Tibial artery (tissue), 4 donors: ENCODE results near the gene LAD1.

Experiments used
- DNase-seq, 2 donors: peaks; one replicate each; pipeline ENCODE4 v3.0.0-alpha.2; 2019
- H3K27ac ChIP-seq, 2 donors: fragments of 200-600 bp; sonication (generic) in 1 of 2; 1 replicate in 1 of 2; 2 replicates in 1 of 2; pipeline ENCODE4 v1.5.1; 2018 to 2019; ENCODE audit warnings: mild to moderate bottlenecking in 1 of 2
- H3K27me3 ChIP-seq, 2 donors: fragments of 200-600 bp; sonication (generic) in 1 of 2; one replicate each; pipeline versions ENCODE4 v1.5.1 to v1.6.0; 2016 to 2019
- H3K36me3 ChIP-seq, 3 donors: fragments of 200-600 bp; sonication (generic) in 2 of 3; one replicate each; pipeline ENCODE4 v1.5.1; 2016 to 2019; ENCODE audit warnings: mild to moderate bottlenecking in 2 of 3
- H3K4me1 ChIP-seq, 4 donors: fragments of 200-600 bp; sonication (generic) in 2 of 4; 1 replicate in 3 of 4; 2 replicates in 1 of 4; pipeline ENCODE4 v1.5.1; 2016 to 2019
- H3K4me3 ChIP-seq, 2 donors: fragments of 200-600 bp; sonication (generic) in 1 of 2; 1 replicate in 1 of 2; 2 replicates in 1 of 2; pipeline ENCODE4 v1.5.1; 2018 to 2019; ENCODE audit warnings: mild to moderate bottlenecking in 2 of 2
- H3K9me3 ChIP-seq, 3 donors: fragments of 200-600 bp; sonication (generic) in 1 of 3; one replicate each; pipeline ENCODE4 v1.5.1; 2016 to 2019
- intact Hi-C: fragments of 100-400 bp; cut with DNase I; formaldehyde crosslinking; loops from one replicate; pipeline ENCODE4 v1.15.0; 2023; ENCODE audit warnings: low total_unique reads
- TF ChIP-seq, protein P1 (sequence below), 2 experiments: fragments of 200-600 bp in 1 of 2; fragments of 450-650 bp in 1 of 2; IDR thresholded peaks; one replicate each; pipeline ENCODE4 v1.5.1; 2017 to 2019; ENCODE audit warnings: antibody characterized with exemption in 2 of 2, mild to moderate bottlenecking in 1 of 2, moderate library complexity in 1 of 2

LAD1 gene

DNA sequence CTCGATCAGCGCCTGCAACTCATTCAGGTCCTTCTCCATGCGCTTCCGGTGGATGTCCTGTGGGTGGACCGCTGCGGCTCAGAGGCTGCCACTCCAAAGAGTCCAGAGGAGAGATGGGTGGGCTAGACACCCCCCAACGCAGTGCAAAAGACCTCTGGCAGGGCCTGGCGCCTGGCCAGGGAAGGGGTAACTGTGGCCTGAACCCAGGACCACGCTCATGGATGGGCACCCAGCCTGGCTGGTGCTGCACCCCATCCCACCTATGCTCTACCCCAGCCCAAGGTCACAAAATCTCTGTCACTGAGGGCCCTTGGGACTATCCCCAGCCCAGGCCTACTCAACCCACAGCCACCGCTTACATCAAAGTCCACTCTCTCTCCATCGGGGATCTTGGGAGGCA, 33.9 kb downstream of the LAD1 start:
- intact Hi-C loops: no loop called here
- H3K4me3 ChIP-seq: no peak overlapping the region
- H3K9me3 ChIP-seq: no peaks in the 10 kb centered on the region
- H3K36me3 ChIP-seq: no peaks in the 10 kb centered on the region
- H3K27me3 ChIP-seq: peaks cover 0 to 39% of the 10 kb centered on the region in 2 donors
- no peaks in the 10 kb centered on the region for H3K4me1 ChIP-seq
- no peak for DNase-seq
- TF ChIP-seq, protein P1, sequence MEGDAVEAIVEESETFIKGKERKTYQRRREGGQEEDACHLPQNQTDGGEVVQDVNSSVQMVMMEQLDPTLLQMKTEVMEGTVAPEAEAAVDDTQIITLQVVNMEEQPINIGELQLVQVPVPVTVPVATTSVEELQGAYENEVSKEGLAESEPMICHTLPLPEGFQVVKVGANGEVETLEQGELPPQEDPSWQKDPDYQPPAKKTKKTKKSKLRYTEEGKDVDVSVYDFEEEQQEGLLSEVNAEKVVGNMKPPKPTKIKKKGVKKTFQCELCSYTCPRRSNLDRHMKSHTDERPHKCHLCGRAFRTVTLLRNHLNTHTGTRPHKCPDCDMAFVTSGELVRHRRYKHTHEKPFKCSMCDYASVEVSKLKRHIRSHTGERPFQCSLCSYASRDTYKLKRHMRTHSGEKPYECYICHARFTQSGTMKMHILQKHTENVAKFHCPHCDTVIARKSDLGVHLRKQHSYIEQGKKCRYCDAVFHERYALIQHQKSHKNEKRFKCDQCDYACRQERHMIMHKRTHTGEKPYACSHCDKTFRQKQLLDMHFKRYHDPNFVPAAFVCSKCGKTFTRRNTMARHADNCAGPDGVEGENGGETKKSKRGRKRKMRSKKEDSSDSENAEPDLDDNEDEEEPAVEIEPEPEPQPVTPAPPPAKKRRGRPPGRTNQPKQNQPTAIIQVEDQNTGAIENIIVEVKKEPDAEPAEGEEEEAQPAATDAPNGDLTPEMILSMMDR (IDR thresholded peaks at IDR 0.05): no peak
- no peak overlapping the region for H3K27ac ChIP-seq

DNA sequence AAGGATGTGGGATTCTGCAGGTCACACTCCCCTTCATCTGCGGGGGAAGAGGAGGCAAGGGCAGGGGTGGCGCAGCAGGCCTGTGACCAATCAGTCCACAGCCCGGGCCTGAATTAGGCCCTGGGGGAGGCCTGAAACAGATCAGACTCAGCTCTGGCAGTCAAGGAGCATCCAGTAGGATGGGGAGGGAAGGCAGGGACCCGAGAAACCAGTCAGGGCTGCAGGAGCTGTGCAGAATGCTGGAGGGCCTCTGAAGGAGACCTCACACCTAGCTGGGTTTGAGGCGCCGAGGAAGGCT, 34.4 kb downstream of the LAD1 start:
- TF ChIP-seq, protein P1 (IDR thresholded peaks at IDR 0.05): no peak
- intact Hi-C loops: loop anchor here (5.0 kb wide), 1 partner anchor 112 kb away; no protein-coding TSS in a partner anchor
- H3K4me1 ChIP-seq: no peaks in the 10 kb centered on the region
- H3K4me3 ChIP-seq: no peak overlapping the region
- no peak for DNase-seq
- no peaks in the 10 kb centered on the region for H3K9me3 ChIP-seq
- peaks cover 0 to 35% of the 10 kb centered on the region in 2 donors for H3K27me3 ChIP-seq
- no peaks in the 10 kb centered on the region for H3K36me3 ChIP-seq
- no peak overlapping the region for H3K27ac ChIP-seq

DNA sequence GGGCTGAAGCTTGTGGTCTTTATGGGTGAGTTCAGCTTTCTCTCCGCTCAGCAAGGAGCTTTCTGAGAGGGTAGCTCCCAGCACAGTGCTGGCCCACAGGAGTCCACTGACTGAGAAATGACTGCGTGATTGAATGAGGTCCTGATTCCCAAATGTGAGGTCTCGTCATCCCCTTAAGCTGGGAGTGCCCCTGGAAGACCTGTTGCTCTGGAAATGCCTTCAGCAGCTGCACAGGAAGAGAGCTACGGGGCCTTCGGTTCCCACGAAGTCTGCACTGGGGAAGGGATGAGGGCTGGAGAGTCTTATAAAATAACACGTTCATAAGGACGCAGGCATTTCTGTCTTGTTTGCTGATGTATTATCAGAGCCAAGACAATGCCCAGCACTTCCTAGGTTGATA, 35.7 kb downstream of the LAD1 start:
- intact Hi-C loops: loop anchor here (5.0 kb wide), 1 partner anchor 111 kb away; no protein-coding TSS in a partner anchor
- no peaks in the 10 kb centered on the region for H3K36me3 ChIP-seq
- no peak for DNase-seq

DNA sequence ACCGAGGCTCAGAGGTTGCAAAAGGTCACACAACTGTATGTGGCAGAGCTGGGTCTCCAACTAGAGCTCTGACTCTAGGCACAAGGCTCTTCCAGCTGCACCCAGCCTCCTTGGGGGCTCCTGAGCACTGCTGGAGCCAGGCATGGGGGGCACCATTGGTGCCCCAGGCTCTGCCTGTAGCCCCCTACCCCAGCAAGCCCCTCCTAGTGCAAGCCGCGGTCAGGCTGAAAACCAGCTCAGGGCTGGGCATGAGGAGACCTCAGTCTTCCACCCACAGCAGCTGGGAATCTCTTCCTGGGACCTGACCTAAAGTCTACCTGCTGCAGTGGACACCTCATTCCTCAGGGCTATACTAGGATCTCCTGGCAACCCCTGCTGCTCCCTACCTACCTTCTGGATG, 36.2 kb downstream of the LAD1 start:
- TF ChIP-seq, protein P1 (IDR thresholded peaks at IDR 0.05): no peak
- Histone ChIP-seq H3K9me3 (no peaks in the 10 kb centered on the region), H3K4me1 (no peaks in the 10 kb centered on the region), H3K36me3 (no peaks in the 10 kb centered on the region), H3K4me3 (no peak overlapping the region), H3K27me3 (peaks cover 0 to 34% of the 10 kb centered on the region in 2 donors), H3K27ac (no peak overlapping the region)
- DNase-seq: no peak
- intact Hi-C loops: loop anchor here (5.0 kb wide), 1 partner anchor 111 kb away; no protein-coding TSS in a partner anchor

More for the DNA sequence above, 35.7 kb downstream of the LAD1 start:
- Histone ChIP-seq H3K27ac (no peak overlapping the region), H3K27me3 (peaks cover 0 to 36% of the 10 kb centered on the region in 2 donors), H3K4me3 (no peak overlapping the region), H3K4me1 (no peaks in the 10 kb centered on the region), H3K9me3 (no peaks in the 10 kb centered on the region)
- TF ChIP-seq, protein P1 (IDR thresholded peaks at IDR 0.05): no peak

DNA sequence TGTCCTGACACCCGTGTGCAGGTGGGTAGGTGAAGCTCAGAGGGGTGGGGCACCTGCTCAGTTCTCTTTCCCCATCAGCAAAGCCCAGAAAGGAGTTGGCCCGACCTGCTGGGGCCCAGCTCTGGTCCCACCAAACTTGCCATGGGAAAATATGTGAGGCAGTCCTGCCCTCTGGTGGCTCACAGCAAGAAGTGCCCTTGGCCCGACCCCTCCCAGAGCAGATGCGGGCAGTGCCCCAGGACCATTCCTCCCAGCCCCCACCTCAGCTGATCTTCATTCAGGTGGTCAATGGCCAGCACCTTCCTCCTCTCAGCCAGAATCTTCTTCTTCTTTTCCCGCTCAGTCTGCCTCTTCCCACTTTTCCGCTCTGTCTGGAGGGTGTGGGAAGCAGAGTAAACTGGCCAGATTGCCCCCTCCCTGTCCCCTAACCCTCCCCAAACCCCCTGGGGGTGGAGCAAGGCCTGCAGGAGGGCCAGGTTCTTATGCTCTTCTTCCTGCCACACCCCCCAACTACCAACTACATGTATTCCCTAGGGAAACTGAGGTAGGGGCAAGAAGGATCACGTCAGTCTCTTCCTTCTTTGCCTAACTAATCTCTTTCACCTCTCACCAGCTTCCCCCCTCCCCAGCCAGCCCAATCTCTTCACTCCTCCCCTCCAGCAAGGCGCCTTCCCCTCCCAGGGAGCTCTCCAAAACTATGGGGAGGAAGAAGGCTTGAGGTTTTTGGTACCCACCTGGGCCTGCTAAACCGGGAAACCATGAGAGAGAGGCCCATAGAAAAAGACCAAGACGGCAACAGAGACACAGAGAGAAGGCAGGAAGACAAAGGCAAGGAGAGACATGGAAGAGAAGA, 37.2 kb downstream of the LAD1 start:
- Histone ChIP-seq H3K27ac (no peak overlapping the region), H3K4me1 (no peaks in the 10 kb centered on the region), H3K36me3 (no peaks in the 10 kb centered on the region), H3K9me3 (no peaks in the 10 kb centered on the region), H3K27me3 (peaks cover 0 to 33% of the 10 kb centered on the region in 2 donors), H3K4me3 (no peak overlapping the region)
- intact Hi-C loops: loop anchor here (5.0 kb wide), 1 partner anchor 110 kb away; no protein-coding TSS in a partner anchor
- TF ChIP-seq, protein P1 (IDR thresholded peaks at IDR 0.05): peak; percentile 67 to 68
- DNase-seq: no peak
